Brain microvascular endothelial cell (primary cell): Measurements from ENCODE around the gene ETV5.

ENCODE experiments used
- DNase-seq: peaks from one replicate; pipeline ENCODE4 v3.0.0-alpha.2; 2020
- H3K27ac ChIP-seq: fragments of 250-450 bp; sonication (Bioruptor Pico); 2 replicates; pipeline ENCODE4 v1.5.1; 2020; ENCODE audit warnings: mild to moderate bottlenecking, moderate library complexity
- H3K27me3 ChIP-seq: fragments of 250-450 bp; sonication (Bioruptor Pico); replicated peaks from 2 replicates; pipeline ENCODE4 v1.5.1; 2020; ENCODE audit warnings: mild to moderate bottlenecking
- H3K36me3 ChIP-seq: fragments of 250-450 bp; sonication (Bioruptor Pico); replicated peaks from 2 replicates; pipeline ENCODE4 v1.5.1; 2020; ENCODE audit warnings: mild to moderate bottlenecking
- H3K4me3 ChIP-seq: 2 replicates; pipeline ENCODE4 v1.5.1; 2011; ENCODE audit warnings: low read depth, mild to moderate bottlenecking, control low read depth, low read length, moderate library complexity
- CTCF ChIP-seq: IDR thresholded peaks from 2 replicates; pipeline ENCODE4 v1.5.1; 2011; ENCODE audit warnings: low read depth, mild to moderate bottlenecking, moderate library complexity, low read length, control low read depth, inconsistent platforms; ENCODE audit errors: missing control alignments
- in situ Hi-C: cut with HindIII; loops from 2 replicates; pipeline ENCODE4 v1.10.0; 2017; ENCODE audit warnings: low sequenced_read_pairs, low pct_ligation_motif_present

The ETV5 gene

GRCh38 chr3:186129206-186129605, 20.3 kb upstream of the ETV5 start:
- TF ChIP-seq CTCF: no peak
- Histone ChIP-seq H3K36me3 (no peaks in the 10 kb centered on the region), H3K27me3 (no peaks in the 10 kb centered on the region), H3K4me3 (no peak overlapping the region), H3K27ac (no peak overlapping the region)
- in situ Hi-C loops: no loop called here
- no peak for DNase-seq

- Histone ChIP-seq H3K4me3 (no peak overlapping the region), H3K27ac (no peak overlapping the region), H3K36me3 (no peaks in the 10 kb centered on the region), H3K27me3 (no peaks in the 10 kb centered on the region)
- TF ChIP-seq CTCF: no peak
- in situ Hi-C loops: no loop called here
- no peak for DNase-seq
These were observed 19.3 kb upstream of the ETV5 start for GRCh38 chr3:186128158-186128557.

- Histone ChIP-seq H3K4me3 (no peak overlapping the region), H3K36me3 (no peaks in the 10 kb centered on the region), H3K27ac (no peak overlapping the region), H3K27me3 (no peaks in the 10 kb centered on the region)
- in situ Hi-C loops: no loop called here
- DNase-seq: no peak
- no peak for TF ChIP-seq CTCF
These were observed 18.6 kb upstream of the ETV5 start for GRCh38 chr3:186127463-186127862.

- DNase-seq: no peak
These were observed 16.2 kb upstream of the ETV5 start for GRCh38 chr3:186125118-186125517.

GRCh38 chr3:186124592-186124991, 15.7 kb upstream of the ETV5 start:
- H3K27ac ChIP-seq: no peak overlapping the region
- H3K4me3 ChIP-seq: no peak overlapping the region
- DNase-seq: no peak
- in situ Hi-C loops: no loop called here
- H3K36me3 ChIP-seq: no peaks in the 10 kb centered on the region
- H3K27me3 ChIP-seq: no peaks in the 10 kb centered on the region
- TF ChIP-seq CTCF: no peak

More at GRCh38 chr3:186125118-186125517, 16.2 kb upstream of the ETV5 start:
- no peak overlapping the region for H3K4me3 ChIP-seq
- no peak for TF ChIP-seq CTCF
- H3K36me3 ChIP-seq: no peaks in the 10 kb centered on the region
- in situ Hi-C loops: no loop called here
- no peak overlapping the region for H3K27ac ChIP-seq
- no peaks in the 10 kb centered on the region for H3K27me3 ChIP-seq

- TF ChIP-seq CTCF: no peak
- H3K27ac ChIP-seq: no peak overlapping the region
- no peak overlapping the region for H3K4me3 ChIP-seq
- DNase-seq: no peak
- no peaks in the 10 kb centered on the region for H3K27me3 ChIP-seq
- H3K36me3 ChIP-seq: no peaks in the 10 kb centered on the region
- in situ Hi-C loops: no loop called here
These were observed 14.1 kb upstream of the ETV5 start for GRCh38 chr3:186123012-186123411.
